Kasumi-1 (cell line): ENCODE results near the gene SPATA7.
"Not testable (repeated sequence)": the region's sequence is repeated elsewhere in the genome, so short reads cannot be mapped to it uniquely, and the experiment has no call there.

Experiments used
- DNase-seq, 2 experiments: peaks; one replicate each; lab custom pipeline; 2025; lab: John Stamatoyannopoulos, UW

The SPATA7 gene

GRCh38 chr14:88385212-88386101 is at the start of gene SPATA7:
TSS of gene SPATA7 (plus strand) at chr14:88385657. CDS start at chr14:88385819, 162 bp downstream.
- DNase-seq: peak; percentile 81 to 84

GRCh38 chr14:88340357-88340756 is 45.1 kb upstream of the SPATA7 start:
- DNase-seq: no peak

- no peak for DNase-seq
Measured at GRCh38 chr14:88342980-88343379, 42.5 kb upstream of the SPATA7 start.

- DNase-seq: no peak
Measured at GRCh38 chr14:88346048-88346639, 39.3 kb upstream of the SPATA7 start.

- DNase-seq: no peak
Measured at GRCh38 chr14:88348546-88348945, 36.9 kb upstream of the SPATA7 start.

- no peak for DNase-seq
Measured at GRCh38 chr14:88351966-88352691, 33.3 kb upstream of the SPATA7 start.

GRCh38 chr14:88352698-88353097 is 32.8 kb upstream of the SPATA7 start:
- no peak for DNase-seq

GRCh38 chr14:88354358-88354757 is 31.1 kb upstream of the SPATA7 start:
- no peak for DNase-seq

- no peak for DNase-seq
Measured at GRCh38 chr14:88359500-88359899, 26.0 kb upstream of the SPATA7 start.

GRCh38 chr14:88363644-88364043 is 21.8 kb upstream of the SPATA7 start:
- no peak for DNase-seq

GRCh38 chr14:88364710-88365413 is 20.6 kb upstream of the SPATA7 start:
- no peak for DNase-seq

GRCh38 chr14:88369496-88369895 is 16.0 kb upstream of the SPATA7 start:
- no peak for DNase-seq

GRCh38 chr14:88379706-88380343 is 5.6 kb upstream of the SPATA7 start:
- no peak for DNase-seq

- DNase-seq: peak; percentile 9 to 20
Measured at GRCh38 chr14:88380405-88380804, 5.1 kb upstream of the SPATA7 start.

GRCh38 chr14:88381634-88382033 is 3.8 kb upstream of the SPATA7 start:
- DNase-seq: not testable (repeated sequence)

GRCh38 chr14:88384718-88385117 is 739 bp upstream of the SPATA7 start:
- DNase-seq: peak in 1 of 2 experiments; percentile 39

- DNase-seq: no peak
Measured at GRCh38 chr14:88386256-88386794, 868 bp downstream of the SPATA7 start.

- DNase-seq: no peak
Measured at GRCh38 chr14:88388741-88389282, 3.4 kb downstream of the SPATA7 start.

- no peak for DNase-seq
Measured at GRCh38 chr14:88392609-88393008, 7.2 kb downstream of the SPATA7 start.

- DNase-seq: no peak
Measured at GRCh38 chr14:88411039-88411438, 25.6 kb downstream of the SPATA7 start.

GRCh38 chr14:88417594-88417993 is 32.1 kb downstream of the SPATA7 start:
- no peak for DNase-seq
